K562 (cell line): ENCODE results near the gene DTNB.

ENCODE experiments used
- CAMTA2 ChIP-seq: fragments of 250-450 bp; sonication (Bioruptor Pico); conservative IDR thresholded peaks from 2 replicates; pipeline ENCODE4 v1.5.1; 2022
- FOSL1 ChIP-seq: fragments of 200-800 bp; sonication (Bioruptor generic); conservative IDR thresholded peaks from 2 replicates; pipeline ENCODE4 v1.6.1; 2016; ENCODE audit warnings: missing genetic modification characterization, missing compliant biosample characterization
- HDAC6 ChIP-seq: IDR thresholded peaks from 2 replicates; pipeline ENCODE4 v1.6.1; 2012; ENCODE audit warnings: low read depth, mild to moderate bottlenecking, control low read depth, inconsistent platforms, low read length, moderate library complexity
- KAT2B ChIP-seq: IDR thresholded peaks from one replicate; pipeline ENCODE4 v1.6.1; 2012; ENCODE audit warnings: low read depth, mild to moderate bottlenecking, control low read depth, inconsistent platforms, low read length, moderate library complexity
- OTX1 ChIP-seq: fragments of 450-650 bp; formaldehyde crosslinking; IDR thresholded peaks from 2 replicates; pipeline ENCODE4 v1.4.0; 2022; ENCODE audit warnings: mild to moderate bottlenecking
- POLR2A ChIP-seq: fragments of 450-650 bp; conservative IDR thresholded peaks from 2 replicates; pipeline ENCODE4 v1.6.1; 2016

DNA sequence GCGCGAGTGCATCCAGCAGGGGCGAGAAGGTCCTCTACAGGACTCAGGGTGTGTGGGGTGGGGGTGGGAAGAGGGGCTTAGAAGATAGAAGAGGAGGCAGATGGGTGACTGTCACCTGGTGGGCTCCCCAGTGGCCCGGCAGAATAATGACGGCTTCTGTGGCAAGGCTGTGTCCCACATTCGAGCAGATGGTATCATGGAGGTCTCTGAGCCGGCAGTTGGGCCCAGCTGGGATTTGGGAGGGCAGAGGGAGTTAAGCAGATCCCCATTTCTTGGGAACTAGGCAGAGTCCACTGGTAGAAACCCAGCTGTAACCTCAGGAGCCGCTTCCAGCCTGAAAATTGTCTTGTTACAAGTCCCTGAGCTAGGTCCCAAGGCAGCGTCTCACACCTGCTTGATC lies 28.4 kb upstream of the DTNB start:
- TF ChIP-seq CAMTA2 (CRISPR knock-in tag) (no peak), FOSL1 (no peak), POLR2A (no peak), HDAC6 (no peak), KAT2B (no peak), OTX1 (CRISPR knock-in tag) (no peak)
